Gastrocnemius medialis (tissue), 4 donors: ENCODE measurements around the gene GNG7.

ENCODE experiments used
- POLR2A ChIP-seq, 2 donors: fragments of 450-650 bp; IDR thresholded peaks; one replicate each; pipeline ENCODE4 v1.6.1; 2017; ENCODE audit warnings: antibody characterized with exemption in 2 of 2, mild to moderate bottlenecking in 2 of 2, moderate library complexity in 2 of 2
- TF ChIP-seq, protein P1 (sequence below), 5 experiments: fragments of 450-650 bp in 3 of 5; fragments of 200-600 bp in 2 of 5; sonication (generic) in 2 of 5; IDR thresholded peaks in 4 of 5; conservative IDR thresholded peaks in 1 of 5; 1 replicate in 4 of 5; 2 replicates in 1 of 5; pipeline ENCODE4 v1.5.1; 2016 to 2019; ENCODE audit warnings: antibody characterized with exemption in 5 of 5, mild to moderate bottlenecking in 3 of 5, moderate library complexity in 3 of 5

DNA sequence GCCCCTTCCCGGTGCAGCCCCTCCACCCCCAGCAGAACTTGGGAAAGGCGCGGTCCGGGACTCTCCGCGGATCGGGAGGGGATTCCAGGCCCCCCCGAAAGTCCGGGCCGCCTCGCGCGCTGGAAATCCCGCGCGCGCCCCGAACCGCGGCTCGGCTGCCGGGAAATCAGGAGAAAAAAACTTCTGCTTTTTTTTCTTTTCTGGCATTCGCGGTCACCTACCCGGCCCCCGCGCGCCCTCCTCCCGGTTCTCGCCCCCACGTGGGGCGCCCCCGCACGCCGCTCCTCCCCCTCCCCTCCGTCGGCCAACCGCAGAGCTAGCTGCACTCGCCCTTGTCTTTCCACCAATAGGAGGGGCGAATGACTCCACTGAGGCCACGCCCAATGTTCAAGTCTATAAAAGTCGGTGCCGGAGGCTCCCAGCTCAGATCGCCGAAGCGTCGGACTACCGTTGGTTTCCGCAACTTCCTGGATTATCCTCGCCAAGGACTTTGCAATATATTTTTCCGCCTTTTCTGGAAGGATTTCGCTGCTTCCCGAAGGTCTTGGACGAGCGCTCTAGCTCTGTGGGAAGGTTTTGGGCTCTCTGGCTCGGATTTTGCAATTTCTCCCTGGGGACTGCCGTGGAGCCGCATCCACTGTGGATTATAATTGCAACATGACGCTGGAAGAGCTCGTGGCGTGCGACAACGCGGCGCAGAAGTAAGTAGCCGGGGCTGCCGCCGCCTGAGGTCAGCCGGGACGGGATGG is 226.6 kb downstream of the GNG7 start, which contains the start of gene GADD45B:
- TF ChIP-seq, protein P1, sequence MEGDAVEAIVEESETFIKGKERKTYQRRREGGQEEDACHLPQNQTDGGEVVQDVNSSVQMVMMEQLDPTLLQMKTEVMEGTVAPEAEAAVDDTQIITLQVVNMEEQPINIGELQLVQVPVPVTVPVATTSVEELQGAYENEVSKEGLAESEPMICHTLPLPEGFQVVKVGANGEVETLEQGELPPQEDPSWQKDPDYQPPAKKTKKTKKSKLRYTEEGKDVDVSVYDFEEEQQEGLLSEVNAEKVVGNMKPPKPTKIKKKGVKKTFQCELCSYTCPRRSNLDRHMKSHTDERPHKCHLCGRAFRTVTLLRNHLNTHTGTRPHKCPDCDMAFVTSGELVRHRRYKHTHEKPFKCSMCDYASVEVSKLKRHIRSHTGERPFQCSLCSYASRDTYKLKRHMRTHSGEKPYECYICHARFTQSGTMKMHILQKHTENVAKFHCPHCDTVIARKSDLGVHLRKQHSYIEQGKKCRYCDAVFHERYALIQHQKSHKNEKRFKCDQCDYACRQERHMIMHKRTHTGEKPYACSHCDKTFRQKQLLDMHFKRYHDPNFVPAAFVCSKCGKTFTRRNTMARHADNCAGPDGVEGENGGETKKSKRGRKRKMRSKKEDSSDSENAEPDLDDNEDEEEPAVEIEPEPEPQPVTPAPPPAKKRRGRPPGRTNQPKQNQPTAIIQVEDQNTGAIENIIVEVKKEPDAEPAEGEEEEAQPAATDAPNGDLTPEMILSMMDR (IDR thresholded peaks at IDR 0.05 in 4 of 5, conservative IDR thresholded peaks at IDR 0.05 in 1 of 5) = peak in 1 of 5 experiments; percentile 15
- TF ChIP-seq POLR2A (IDR thresholded peaks at IDR 0.05) = peak; percentile 100
